Activated CD4-positive, CD25-positive, alpha-beta regulatory T cell (primary cell): Measurements from ENCODE around the gene SPCS3.
"Not testable (repeated sequence)": the region's sequence is repeated elsewhere in the genome, so short reads cannot be mapped to it uniquely, and the experiment has no call there.

Experiments used
- DNase-seq, 4 experiments: peaks; one replicate each; lab custom pipeline; 2025; lab: John Stamatoyannopoulos, UW

Gene SPCS3

GRCh38 chr4:176303938-176304337, 15.8 kb upstream of the SPCS3 start:
- no peak for DNase-seq

DNA sequence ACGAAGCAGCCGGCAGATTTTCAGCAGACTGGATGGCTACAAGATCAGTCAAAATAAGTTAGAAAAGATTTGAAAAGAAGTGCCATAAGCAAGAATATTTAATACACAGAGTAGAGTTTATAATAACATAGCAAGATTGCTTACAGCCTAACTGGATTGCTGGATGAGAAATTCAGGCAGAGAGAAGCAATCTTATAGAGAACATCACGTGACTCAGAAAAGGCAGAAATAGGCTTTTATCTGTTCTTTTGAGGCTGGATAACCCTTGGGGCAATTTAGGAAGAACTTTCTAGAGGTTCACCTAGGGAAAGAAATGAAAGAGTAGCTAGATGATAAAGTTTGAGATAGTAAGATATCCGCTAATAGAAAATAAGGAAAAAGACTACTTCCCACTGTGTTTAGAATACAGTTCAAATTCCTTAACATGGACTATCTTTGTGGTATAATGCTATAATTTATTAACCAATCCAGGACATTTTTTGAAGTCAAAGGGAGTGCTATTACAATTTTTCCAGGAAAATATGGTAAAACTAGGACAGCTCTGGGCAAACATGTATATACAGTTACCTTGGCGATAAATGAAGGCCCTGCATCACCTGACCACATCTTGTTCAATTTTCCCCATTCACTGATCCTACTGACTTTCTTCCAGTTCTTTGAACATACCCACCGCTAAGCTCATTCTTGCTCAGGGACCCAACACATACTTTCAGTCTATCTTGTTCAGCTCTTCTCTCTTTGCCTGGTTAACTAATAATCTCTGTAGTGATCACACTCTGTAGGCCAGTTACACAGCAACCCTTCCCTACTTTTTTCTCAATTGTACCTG, 12.7 kb upstream of the SPCS3 start:
- no peak for DNase-seq

DNA sequence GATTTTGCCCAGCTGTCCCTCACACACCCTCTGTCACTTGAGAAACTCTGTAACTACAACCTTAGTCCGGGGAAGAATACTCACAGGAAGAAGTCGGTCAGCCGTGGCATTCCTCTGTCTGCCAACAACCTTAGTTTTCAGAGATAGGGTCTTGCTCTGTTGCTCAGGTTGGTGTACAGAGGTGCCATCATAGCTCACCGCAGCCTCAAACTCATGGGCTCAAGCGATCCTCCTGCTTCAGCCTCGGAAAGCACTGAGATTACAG, 12.2 kb upstream of the SPCS3 start:
- no peak for DNase-seq

DNA sequence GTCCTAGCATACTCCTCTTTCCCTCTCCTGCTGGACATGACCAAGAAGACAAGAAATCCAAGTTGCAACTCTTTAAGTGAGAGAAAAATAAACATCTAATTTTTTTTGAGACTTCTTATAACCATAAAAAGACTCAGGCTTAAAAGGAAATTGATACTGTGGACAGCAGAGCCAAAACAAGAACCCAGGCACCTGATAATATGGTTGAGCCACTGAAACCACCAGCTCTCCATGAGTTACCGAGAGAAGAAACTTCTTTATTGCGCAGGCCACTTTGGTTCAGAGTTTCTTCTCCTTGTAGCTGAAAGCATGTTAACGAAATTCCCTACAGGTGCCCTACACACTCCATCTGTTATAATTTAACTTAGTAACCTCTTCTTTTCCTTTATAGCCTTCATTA, 11.3 kb upstream of the SPCS3 start:
- DNase-seq = no peak

DNA sequence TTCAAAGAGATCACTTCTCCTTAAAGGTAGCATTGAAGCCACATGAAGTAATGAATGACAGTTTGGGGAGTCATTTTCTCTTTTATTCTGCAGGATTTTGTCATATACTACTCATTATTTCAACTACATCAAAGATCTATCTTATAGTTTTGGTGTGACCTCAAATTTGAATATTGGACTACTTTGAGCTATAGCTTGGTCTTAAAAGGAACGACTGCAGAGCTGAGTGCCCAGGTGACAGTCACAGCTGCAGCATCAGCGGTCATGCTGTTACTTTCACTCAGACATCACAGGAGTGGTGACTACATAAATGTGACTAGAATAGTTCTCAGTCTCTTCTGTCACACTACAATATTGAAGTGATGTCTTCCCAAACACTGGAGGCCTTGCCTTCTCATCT, 10.7 kb upstream of the SPCS3 start:
- no peak for DNase-seq

DNA sequence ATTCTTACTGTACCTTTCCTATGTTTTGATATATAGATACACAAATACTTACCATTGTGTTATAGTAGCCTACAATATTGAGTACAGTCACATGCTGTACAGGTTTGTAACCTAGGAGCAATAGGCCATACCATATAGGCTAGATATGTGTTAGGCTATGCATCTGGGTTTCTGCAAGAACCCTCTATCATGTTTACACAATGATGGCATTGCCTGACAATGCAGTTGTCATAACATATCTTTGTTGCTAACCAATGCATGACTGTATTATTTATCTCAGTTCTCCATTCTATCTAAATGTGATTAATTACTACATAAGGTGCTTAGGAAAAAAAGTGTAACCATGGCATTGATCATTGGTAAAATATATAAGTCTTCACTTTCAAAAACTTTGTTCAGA, 10.0 kb upstream of the SPCS3 start:
- DNase-seq = no peak

DNA sequence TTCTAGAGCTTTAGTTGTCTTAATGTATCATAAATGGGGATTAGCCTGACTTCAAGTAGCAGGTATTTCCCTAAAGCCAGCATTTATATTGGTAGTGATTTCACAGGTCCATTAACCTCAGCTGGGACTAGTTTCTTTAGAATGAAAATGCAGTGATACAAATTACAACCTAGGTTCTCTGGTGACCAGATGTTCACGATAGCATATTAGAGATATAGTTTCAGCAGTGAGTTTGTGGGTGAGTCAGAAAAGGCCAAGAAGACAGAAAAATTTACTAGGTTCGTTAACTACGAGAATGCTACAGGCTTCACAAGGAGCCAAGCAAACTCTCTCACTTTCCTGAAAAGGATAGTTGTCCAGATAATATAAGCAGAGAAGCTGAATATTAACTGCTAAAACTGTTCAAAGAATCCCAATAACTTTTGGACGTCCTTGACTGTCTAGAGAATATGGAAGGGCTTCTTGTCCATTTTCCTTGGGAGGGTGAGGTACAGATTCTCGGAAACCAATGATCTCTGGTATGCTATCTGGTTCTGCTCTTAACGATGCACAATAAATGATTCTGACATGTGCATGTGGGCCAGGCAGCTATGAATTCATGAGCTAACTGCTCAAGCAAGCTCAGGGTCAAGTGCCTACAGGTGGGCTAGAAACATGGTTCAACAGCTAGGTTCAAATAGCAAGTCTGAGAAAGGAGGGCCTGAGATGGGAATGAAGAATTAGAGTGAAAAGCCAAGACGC, 6.0 kb upstream of the SPCS3 start:
- DNase-seq = no peak

GRCh38 chr4:176319151-176319703, 539 bp upstream of the SPCS3 start:
- no peak for DNase-seq

DNA sequence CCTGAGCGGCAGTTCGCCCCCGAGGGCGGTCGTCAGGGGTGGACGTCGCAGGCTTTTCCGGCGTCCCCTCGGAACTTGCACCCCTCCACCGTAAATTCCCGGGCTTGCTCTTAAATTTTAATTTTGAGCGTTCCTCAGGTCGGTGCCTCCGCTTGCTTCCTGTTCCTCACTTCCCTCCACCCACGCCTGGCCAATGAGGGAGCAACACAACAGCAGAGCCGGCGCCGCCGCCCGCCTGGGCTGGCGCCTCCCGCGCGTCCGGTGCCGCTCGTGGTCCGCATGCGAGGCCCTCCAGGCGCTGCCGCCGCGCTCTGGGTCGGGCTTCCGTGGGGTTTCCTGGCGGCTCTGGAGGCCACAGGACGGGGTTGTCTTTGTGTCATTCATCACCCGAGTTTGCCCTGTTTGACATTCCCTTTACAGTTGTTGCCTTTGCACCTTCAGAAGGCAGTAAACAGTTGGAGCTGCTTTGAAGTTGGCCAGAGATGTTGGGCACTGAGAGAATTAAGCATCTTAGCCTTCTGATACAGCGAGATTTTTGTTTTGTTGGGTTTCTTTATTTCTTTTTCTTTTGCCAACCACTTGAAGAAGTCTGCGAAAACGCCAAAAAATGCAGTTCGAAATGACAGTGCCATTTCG, 692 bp downstream of the SPCS3 start:
- DNase-seq = peak; percentile 63 to 72 (median 66)

DNA sequence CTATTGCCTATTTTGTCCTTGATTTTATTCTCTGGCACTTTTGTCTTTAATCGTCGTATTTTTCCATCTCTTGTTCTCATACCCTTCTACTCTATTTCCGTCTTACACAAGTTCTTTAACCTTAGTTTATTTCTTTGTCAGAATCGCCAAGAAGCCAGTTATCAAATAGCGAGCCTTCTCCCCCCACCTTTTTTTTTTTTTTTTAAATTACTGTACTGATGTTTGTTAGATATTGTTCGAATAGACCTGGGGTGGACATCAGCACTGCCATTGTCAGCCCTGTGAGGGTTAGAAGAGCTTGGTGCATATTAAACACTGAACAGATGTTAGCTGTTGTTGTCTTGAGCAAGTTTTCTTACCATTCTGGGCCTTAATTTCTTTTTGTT, 1.2 kb downstream of the SPCS3 start:
- DNase-seq = no peak

- DNase-seq = no peak
Measured at GRCh38 chr4:176321589-176321988, 1.8 kb downstream of the SPCS3 start.

- DNase-seq = no peak
Measured at GRCh38 chr4:176323511-176324160, 3.9 kb downstream of the SPCS3 start.

- not testable (repeated sequence) for DNase-seq
Measured at GRCh38 chr4:176324876-176325275, 5.1 kb downstream of the SPCS3 start.

- no peak for DNase-seq
Measured at GRCh38 chr4:176333076-176333475, 13.3 kb downstream of the SPCS3 start.

DNA sequence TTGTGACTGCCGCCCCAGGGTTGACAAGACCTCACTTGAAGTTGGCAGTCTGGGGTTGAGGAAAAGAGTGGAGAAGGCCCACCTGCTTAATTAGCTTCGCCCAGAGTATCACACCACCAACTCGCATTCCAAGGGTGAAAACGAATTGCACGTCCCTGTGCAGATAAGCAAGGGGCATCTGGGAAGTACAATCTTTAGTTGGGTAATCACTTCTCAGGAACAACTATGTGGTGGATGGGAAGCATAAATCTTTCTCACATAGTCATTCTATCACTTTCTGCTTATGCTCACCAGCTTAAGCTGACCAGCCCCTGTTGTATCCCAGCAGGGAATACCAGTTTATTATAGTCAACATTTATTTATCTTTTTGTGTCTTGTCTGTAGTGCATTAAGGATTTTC, 14.3 kb downstream of the SPCS3 start:
- DNase-seq = no peak

DNA sequence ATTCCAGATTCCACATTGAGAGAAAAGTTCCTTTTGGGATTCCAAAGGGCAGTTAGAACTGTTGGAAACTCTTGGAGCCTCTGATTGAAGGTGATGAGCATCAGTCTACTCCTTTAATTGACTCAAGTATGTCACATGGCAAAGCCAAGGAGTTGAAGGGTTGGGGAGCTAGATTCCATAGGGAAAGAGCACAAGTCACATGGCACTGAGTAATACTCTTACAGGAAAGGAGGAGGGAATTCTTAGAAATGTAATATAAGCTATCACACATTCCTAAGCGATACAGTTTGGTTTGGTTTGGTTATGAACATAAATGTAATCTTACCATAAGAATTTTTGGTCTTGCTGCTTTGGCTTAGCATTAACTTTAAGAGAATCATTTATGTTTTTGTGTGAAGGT, 15.7 kb downstream of the SPCS3 start:
- DNase-seq = no peak

- DNase-seq = no peak
Measured at GRCh38 chr4:176339936-176340761, 20.4 kb downstream of the SPCS3 start.

DNA sequence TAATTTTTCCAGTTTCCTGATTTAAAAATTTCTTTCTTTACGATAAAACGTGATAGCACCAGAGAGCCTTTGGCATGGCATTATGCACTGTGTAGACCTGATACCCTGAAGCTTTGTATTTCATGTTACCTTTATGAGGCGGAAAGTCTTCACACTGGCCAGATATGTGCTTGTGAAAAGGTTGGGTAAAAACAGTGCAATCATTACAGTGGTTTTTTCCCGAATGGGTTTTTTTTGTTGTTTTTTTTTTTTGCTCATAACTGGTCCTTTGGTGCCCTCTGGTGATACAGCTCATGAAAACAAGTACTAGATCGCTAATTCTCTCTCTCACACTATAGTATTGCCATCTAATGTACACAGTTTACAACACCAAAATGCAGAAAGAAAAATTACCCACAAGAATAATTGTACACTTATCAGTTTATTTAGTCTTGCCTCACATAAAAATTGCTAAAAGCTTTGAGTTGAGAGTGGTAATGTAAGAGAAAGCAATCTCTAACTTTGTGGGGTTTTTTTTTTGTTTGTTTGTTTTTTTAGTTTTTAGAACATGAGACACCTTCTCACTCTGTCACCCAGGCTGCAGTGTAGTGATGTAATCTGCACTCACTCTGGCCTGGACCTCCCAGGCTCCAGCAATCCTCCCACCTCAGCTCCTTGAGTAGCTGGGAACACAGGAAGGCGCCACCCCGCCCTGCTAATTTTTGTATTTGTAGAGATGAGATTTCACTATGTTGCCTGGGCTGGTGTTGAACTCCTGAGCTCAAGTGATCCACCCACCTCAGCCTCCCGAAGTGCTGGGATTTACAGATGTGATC, 21.3 kb downstream of the SPCS3 start:
- peak in 1 of 4 experiments; percentile 4 for DNase-seq

GRCh38 chr4:176342384-176342783, 22.6 kb downstream of the SPCS3 start:
- no peak for DNase-seq

DNA sequence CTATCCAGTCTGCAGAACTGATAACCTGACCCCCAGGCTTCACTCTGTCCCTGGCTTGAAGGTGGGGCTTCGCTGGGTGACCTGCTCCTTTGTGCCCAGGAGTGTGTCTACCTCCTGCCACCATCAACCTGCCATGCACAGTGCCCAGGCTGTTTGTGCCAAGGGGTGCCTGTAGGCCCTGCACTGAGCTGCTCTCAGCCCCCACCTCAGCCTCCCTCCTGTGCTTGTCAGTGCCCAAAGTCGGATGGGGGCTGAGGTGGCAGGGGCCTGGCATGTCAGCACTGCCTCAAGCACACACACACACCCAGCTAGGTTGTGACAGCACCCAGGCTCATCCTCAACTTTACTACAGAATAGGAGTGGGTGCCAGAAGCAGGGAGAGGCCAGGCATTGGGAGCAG, 23.5 kb downstream of the SPCS3 start:
- no peak for DNase-seq

DNA sequence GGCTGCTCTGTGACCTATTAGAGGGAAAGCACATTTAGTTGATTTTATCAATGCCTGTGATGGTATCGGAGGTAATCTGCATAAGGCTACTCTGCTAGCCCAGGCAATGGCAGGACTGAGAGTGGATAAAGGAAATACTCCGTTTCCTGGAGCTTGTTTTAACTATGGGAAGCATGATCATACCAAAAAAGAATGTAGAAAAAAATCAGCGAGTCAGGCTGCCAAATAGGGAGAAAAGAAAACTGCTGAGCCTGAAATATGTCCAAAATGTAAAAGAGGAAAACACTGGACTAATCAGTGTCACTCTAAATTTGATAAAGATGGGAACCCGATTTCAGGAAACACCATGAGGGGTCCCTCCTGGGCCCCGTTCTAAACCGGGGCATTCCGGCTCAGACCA, 25.6 kb downstream of the SPCS3 start:
- DNase-seq = not testable (repeated sequence)
